COLO829 (cell line): Measurements from ENCODE around the gene CANT1.
"Not testable (repeated sequence)": the region's sequence is repeated elsewhere in the genome, so short reads cannot be mapped to it uniquely, and the experiment has no call there.

Experiments used
- DNase-seq: peaks from one replicate; pipeline ENCODE4 v3.0.0; 2012; ENCODE audit warnings: low spot score

CANT1 gene

GRCh38 chr17:79027274-79027924, 17.8 kb upstream of the CANT1 start:
- no peak for DNase-seq

- peak; percentile 84 for DNase-seq
Observed at GRCh38 chr17:79026376-79027273, 17.1 kb upstream of the CANT1 start.

GRCh38 chr17:79024901-79025737, 15.6 kb upstream of the CANT1 start:
- DNase-seq = no peak

- no peak for DNase-seq
Observed at GRCh38 chr17:79023886-79024771, 14.6 kb upstream of the CANT1 start, which contains the start of gene C1QTNF1. Gene C1QTNF1, plus strand, starts transcription at chr17:79024169. Its CDS starts 19,800 bp downstream, at chr17:79043969.

GRCh38 chr17:79023180-79023705, 13.7 kb upstream of the CANT1 start:
- DNase-seq = no peak

- DNase-seq = no peak
Observed at GRCh38 chr17:79022507-79022991, 13.0 kb upstream of the CANT1 start.

GRCh38 chr17:79021929-79022328, 12.4 kb upstream of the CANT1 start:
- DNase-seq = not testable (repeated sequence)

- no peak for DNase-seq
Observed at GRCh38 chr17:79020631-79021301, 11.2 kb upstream of the CANT1 start.

- DNase-seq = peak; percentile 71
Observed at GRCh38 chr17:79019632-79020584, 10.3 kb upstream of the CANT1 start.

- DNase-seq = no peak
Observed at GRCh38 chr17:79019261-79019631, 9.7 kb upstream of the CANT1 start.

- DNase-seq = no peak
Observed at GRCh38 chr17:79018370-79018695, 8.8 kb upstream of the CANT1 start.

- no peak for DNase-seq
Observed at GRCh38 chr17:79017546-79018369, 8.2 kb upstream of the CANT1 start.

GRCh38 chr17:79014158-79014758, 4.7 kb upstream of the CANT1 start:
- DNase-seq = no peak

GRCh38 chr17:79012563-79013134, 3.1 kb upstream of the CANT1 start:
- no peak for DNase-seq

GRCh38 chr17:79011451-79012147, 2.0 kb upstream of the CANT1 start:
- no peak for DNase-seq

- no peak for DNase-seq
Observed at GRCh38 chr17:79010304-79010646, 711 bp upstream of the CANT1 start.
